ENCODE data around the gene MCEMP1.

MCEMP1 gene

DNA sequence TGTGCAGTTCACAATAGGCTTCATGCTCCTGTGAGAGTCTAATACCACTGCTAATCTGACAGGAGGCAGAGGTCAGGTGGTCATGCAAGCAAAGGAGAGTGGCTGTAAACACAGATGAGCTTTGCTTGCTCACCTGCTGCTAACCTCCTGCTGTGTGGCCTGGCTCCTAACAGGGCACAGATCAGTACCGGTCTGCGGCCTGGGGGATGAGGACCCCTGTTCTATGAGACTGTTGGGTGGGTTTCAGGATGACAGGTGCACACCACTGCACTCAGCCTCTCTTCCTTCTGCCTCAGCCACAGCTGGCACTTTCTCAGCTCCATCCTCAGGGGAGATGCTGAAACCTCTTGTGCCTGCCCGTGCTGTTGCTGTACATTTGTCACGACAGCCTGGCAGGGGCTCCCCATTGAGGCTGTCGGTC lies 45.4 kb downstream of the MCEMP1 start:
- TF ChIP-seq SIN3A (IDR thresholded peaks at IDR 0.05; ENCODE audit: borderline replicate concordance, insufficient read depth, low read length) (no peak), POLR2AphosphoS5 (IDR thresholded peaks at IDR 0.05; ENCODE audit: low read depth, low read length) (no peak), FOXP2 (optimal IDR thresholded peaks at IDR 0.05; ENCODE audit: borderline replicate concordance, extremely low read depth, extremely low read length, insufficient read depth) (no peak), TAF1 (IDR thresholded peaks at IDR 0.05; ENCODE audit: borderline replicate concordance, insufficient read depth, low read length) (no peak)
- TF ChIP-seq, protein P1, sequence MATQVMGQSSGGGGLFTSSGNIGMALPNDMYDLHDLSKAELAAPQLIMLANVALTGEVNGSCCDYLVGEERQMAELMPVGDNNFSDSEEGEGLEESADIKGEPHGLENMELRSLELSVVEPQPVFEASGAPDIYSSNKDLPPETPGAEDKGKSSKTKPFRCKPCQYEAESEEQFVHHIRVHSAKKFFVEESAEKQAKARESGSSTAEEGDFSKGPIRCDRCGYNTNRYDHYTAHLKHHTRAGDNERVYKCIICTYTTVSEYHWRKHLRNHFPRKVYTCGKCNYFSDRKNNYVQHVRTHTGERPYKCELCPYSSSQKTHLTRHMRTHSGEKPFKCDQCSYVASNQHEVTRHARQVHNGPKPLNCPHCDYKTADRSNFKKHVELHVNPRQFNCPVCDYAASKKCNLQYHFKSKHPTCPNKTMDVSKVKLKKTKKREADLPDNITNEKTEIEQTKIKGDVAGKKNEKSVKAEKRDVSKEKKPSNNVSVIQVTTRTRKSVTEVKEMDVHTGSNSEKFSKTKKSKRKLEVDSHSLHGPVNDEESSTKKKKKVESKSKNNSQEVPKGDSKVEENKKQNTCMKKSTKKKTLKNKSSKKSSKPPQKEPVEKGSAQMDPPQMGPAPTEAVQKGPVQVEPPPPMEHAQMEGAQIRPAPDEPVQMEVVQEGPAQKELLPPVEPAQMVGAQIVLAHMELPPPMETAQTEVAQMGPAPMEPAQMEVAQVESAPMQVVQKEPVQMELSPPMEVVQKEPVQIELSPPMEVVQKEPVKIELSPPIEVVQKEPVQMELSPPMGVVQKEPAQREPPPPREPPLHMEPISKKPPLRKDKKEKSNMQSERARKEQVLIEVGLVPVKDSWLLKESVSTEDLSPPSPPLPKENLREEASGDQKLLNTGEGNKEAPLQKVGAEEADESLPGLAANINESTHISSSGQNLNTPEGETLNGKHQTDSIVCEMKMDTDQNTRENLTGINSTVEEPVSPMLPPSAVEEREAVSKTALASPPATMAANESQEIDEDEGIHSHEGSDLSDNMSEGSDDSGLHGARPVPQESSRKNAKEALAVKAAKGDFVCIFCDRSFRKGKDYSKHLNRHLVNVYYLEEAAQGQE (IDR thresholded peaks at IDR 0.05; ENCODE audit: insufficient read depth in 1 of 2, low read depth in 2 of 2, low read length in 2 of 2): no peak

DNA sequence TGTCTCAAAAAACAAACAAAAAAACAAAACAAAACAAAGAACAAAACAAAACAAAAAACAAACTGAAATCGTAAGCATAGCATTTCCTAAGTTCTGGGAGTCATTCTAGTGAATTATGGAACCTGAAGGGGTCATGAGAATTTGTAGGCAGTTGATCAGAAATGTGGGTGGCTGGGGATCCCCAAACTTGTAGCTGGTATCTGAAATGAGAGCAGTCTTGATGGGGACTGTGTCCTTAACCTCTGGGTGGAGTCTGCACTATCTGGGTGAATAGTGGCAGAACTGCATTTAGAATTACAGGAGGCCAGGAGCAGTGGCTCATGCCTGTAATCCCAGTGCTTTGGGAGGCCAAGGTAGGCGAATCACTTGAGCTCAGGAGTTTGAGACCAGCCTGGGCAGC lies 48.9 kb downstream of the MCEMP1 start:
- TF ChIP-seq SIN3A (IDR thresholded peaks at IDR 0.05; ENCODE audit: borderline replicate concordance, insufficient read depth, low read length) (no peak), TAF1 (IDR thresholded peaks at IDR 0.05; ENCODE audit: borderline replicate concordance, insufficient read depth, low read length) (no peak), FOXP2 (optimal IDR thresholded peaks at IDR 0.05; ENCODE audit: borderline replicate concordance, extremely low read depth, extremely low read length, insufficient read depth) (no peak)
- TF ChIP-seq, protein P1 (IDR thresholded peaks at IDR 0.05; ENCODE audit: insufficient read depth in 1 of 2, low read depth in 2 of 2, low read length in 2 of 2): no peak

DNA sequence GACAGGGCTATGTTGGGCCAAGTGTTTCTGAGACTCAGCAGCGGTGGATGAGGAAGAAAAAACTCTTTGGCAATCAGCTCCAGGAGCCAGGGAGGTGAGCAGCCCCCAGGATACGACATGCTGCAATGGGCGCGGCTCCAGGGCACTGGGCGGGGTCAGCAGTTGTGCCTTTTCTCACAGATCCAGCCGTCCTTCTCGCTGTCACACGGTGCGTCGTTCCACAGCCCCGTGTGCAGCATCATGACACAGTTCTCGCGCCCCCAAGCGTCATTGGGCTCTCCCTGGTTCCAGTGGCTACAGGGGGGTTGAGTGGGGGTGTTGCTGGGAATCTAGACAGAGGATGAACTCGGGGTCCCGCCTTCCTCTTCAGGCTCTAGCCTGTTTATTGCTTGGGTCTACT lies 52.3 kb downstream of the MCEMP1 start:
- no peak for TF ChIP-seq SIN3A (IDR thresholded peaks at IDR 0.05; ENCODE audit: borderline replicate concordance, insufficient read depth, low read length)
- no peak for TF ChIP-seq FOXP2 (optimal IDR thresholded peaks at IDR 0.05; ENCODE audit: borderline replicate concordance, extremely low read depth, extremely low read length, insufficient read depth)
- TF ChIP-seq POLR2AphosphoS5 (IDR thresholded peaks at IDR 0.05; ENCODE audit: low read depth, low read length): no peak
- TF ChIP-seq TAF1 (IDR thresholded peaks at IDR 0.05; ENCODE audit: borderline replicate concordance, insufficient read depth, low read length): no peak
- TF ChIP-seq, protein P1 (IDR thresholded peaks at IDR 0.05; ENCODE audit: insufficient read depth in 1 of 2, low read depth in 2 of 2, low read length in 2 of 2): no peak

Measured in PFSK-1 (cell line).